Gastrocnemius medialis (tissue), 4 donors: ENCODE results near the gene LRRC61. TPM values are rescaled to one million over a fixed set of nuclear protein-coding genes. Genes with fewer than 3 reads are reported as not detected.

ENCODE experiments used
- ATAC-seq, 2 donors: fragments of 150-250 bp; one replicate each; pipeline ENCODE4 v1.9.1; 2016
- DNase-seq, 2 donors: peaks; one replicate each; pipeline ENCODE4 v3.0.0-alpha.2; 2019
- H3K27ac ChIP-seq, 4 donors: fragments of 200-600 bp; sonication (generic); 1 replicate in 1 of 4; 2 replicates in 3 of 4; pipeline ENCODE4 v1.5.1; 2016 to 2018; ENCODE audit warnings: mild to moderate bottlenecking in 2 of 4, moderate library complexity in 1 of 4
- H3K27me3 ChIP-seq, 3 donors: fragments of 200-600 bp; sonication (generic) in 2 of 3; 1 replicate in 1 of 3; 2 replicates in 2 of 3; pipeline versions ENCODE4 v1.5.1 to v1.6.0; 2016 to 2019; ENCODE audit warnings: mild to moderate bottlenecking in 1 of 3, moderate library complexity in 1 of 3
- H3K36me3 ChIP-seq, 2 donors: fragments of 200-600 bp; sonication (generic) in 1 of 2; one replicate each; pipeline ENCODE4 v1.5.1; 2017 to 2018
- H3K4me1 ChIP-seq, 2 donors: fragments of 200-600 bp; sonication (generic) in 1 of 2; one replicate each; pipeline ENCODE4 v1.5.1; 2016 to 2017; ENCODE audit warnings: mild to moderate bottlenecking in 2 of 2
- H3K4me3 ChIP-seq, 4 donors: fragments of 200-600 bp; sonication (generic) in 3 of 4; 1 replicate in 1 of 4; 2 replicates in 3 of 4; pipeline ENCODE4 v1.5.1; 2016 to 2019; ENCODE audit warnings: mild to moderate bottlenecking in 2 of 4
- H3K9me3 ChIP-seq, 3 donors: fragments of 200-600 bp; sonication (generic) in 2 of 3; 1 replicate in 1 of 3; 2 replicates in 2 of 3; pipeline ENCODE4 v1.5.1; 2016 to 2019
- CTCF ChIP-seq, 5 experiments: fragments of 450-650 bp in 3 of 5; fragments of 200-600 bp in 2 of 5; sonication (generic) in 2 of 5; IDR thresholded peaks in 4 of 5; conservative IDR thresholded peaks in 1 of 5; 1 replicate in 4 of 5; 2 replicates in 1 of 5; pipeline ENCODE4 v1.5.1; 2016 to 2019; ENCODE audit warnings: antibody characterized with exemption in 5 of 5, mild to moderate bottlenecking in 3 of 5, moderate library complexity in 3 of 5
- POLR2A ChIP-seq, 2 donors: fragments of 450-650 bp; IDR thresholded peaks; one replicate each; pipeline ENCODE4 v1.6.1; 2017; ENCODE audit warnings: antibody characterized with exemption in 2 of 2, mild to moderate bottlenecking in 2 of 2, moderate library complexity in 2 of 2
- in situ Hi-C, 4 donors: fragments of 200-750 bp; cut with MboI; loops; one replicate each; pipeline versions ENCODE4 v1.15.0 to v1.8.0; 2017; ENCODE audit warnings: low sequenced_read_pairs in 4 of 4
- intact Hi-C: fragments of 100-400 bp; cut with DNase I; formaldehyde crosslinking; loops from one replicate; pipeline ENCODE4 v1.15.1; 2023; ENCODE audit warnings: low total_unique reads
- total RNA-seq, 4 donors: library from RNA; depleted of rRNA; stranded (reverse); fragments of >200 nt; gene quantifications; one replicate each; pipeline versions ENCODE4 v1.1.0 to v1.2.3, GENCODE V29; 2016

LRRC61 gene
- total RNA-seq, 4 donors from 2014 or later: 0.62 to 6.8 (median 1.9) TPM

- Histone ChIP-seq H3K27me3 (no peaks in the 10 kb centered on the region), H3K4me3 (no peak overlapping the region), H3K9me3 (no peaks in the 10 kb centered on the region), H3K36me3 (no peaks in the 10 kb centered on the region), H3K27ac (peak overlapping the region; percentile 58 to 78 (median 72)), H3K4me1 (peaks cover 31 to 42% of the 10 kb centered on the region in 2 donors)
- no peak for TF ChIP-seq POLR2A (IDR thresholded peaks at IDR 0.05)
- no peak for TF ChIP-seq CTCF (IDR thresholded peaks at IDR 0.05 in 4 of 5, conservative IDR thresholded peaks at IDR 0.05 in 1 of 5)
- ATAC-seq (peak in 1 of 2 donors; percentile 57), DNase-seq (peak in 1 of 2 donors; percentile 62)
- intact Hi-C loops (loop anchor here (10.0 kb wide), 2 partner anchors 881 to 1479 kb away; partner anchors contain the start of genes EZH2 and SMARCD3), in situ Hi-C loops (no loop called here)
Observed at GRCh38 chr7:150363872-150364271, 40.7 kb downstream of the LRRC61 start.

GRCh38 chr7:150365194-150365593 is 42.0 kb downstream of the LRRC61 start:
- no peaks in the 10 kb centered on the region for H3K36me3 ChIP-seq
- TF ChIP-seq POLR2A (IDR thresholded peaks at IDR 0.05) (no peak), CTCF (IDR thresholded peaks at IDR 0.05 in 4 of 5, conservative IDR thresholded peaks at IDR 0.05 in 1 of 5) (no peak)
- H3K27ac ChIP-seq: peak overlapping the region in 3 of 4 donors; percentile 73 to 98 (median 78)
- no peaks in the 10 kb centered on the region for H3K9me3 ChIP-seq
- intact Hi-C loops: loop anchor here (10.0 kb wide), 2 partner anchors 880 to 1480 kb away; partner anchors contain the start of genes EZH2 and SMARCD3
- DNase-seq: no peak
- in situ Hi-C loops: no loop called here
- H3K4me3 ChIP-seq: no peak overlapping the region
- peaks cover 41 to 50% of the 10 kb centered on the region in 2 donors for H3K4me1 ChIP-seq
- H3K27me3 ChIP-seq: no peaks in the 10 kb centered on the region
- ATAC-seq: no peak

GRCh38 chr7:150365673-150366398 is 42.7 kb downstream of the LRRC61 start:
- in situ Hi-C loops: no loop called here
- intact Hi-C loops: loop anchor here (10.0 kb wide), 2 partner anchors 879 to 1481 kb away; partner anchors contain the start of genes EZH2 and SMARCD3

GRCh38 chr7:150367677-150368095 is 44.5 kb downstream of the LRRC61 start:
- Histone ChIP-seq H3K27ac (peak overlapping the region; percentile 98 to 100 (median 100)), H3K27me3 (no peaks in the 10 kb centered on the region), H3K36me3 (peaks cover 0 to 2% of the 10 kb centered on the region in 2 donors), H3K4me1 (peaks cover 30 to 42% of the 10 kb centered on the region in 2 donors), H3K9me3 (no peaks in the 10 kb centered on the region), H3K4me3 (peak overlapping the region; percentile 74 to 87 (median 84))
- intact Hi-C loops: loop anchor here (10.0 kb wide), 2 partner anchors 877 to 1483 kb away; partner anchors contain the start of genes EZH2 and SMARCD3
- in situ Hi-C loops: no loop called here
- ATAC-seq: peak in 1 of 2 donors; percentile 62
- TF ChIP-seq POLR2A (IDR thresholded peaks at IDR 0.05): no peak
- no peak for TF ChIP-seq CTCF (IDR thresholded peaks at IDR 0.05 in 4 of 5, conservative IDR thresholded peaks at IDR 0.05 in 1 of 5)
- DNase-seq: no peak

More at GRCh38 chr7:150365673-150366398, 42.7 kb downstream of the LRRC61 start:
- Histone ChIP-seq H3K27me3 (no peaks in the 10 kb centered on the region), H3K27ac (peak overlapping the region; percentile 25 to 98 (median 56)), H3K9me3 (no peaks in the 10 kb centered on the region), H3K4me1 (peaks cover 44 to 56% of the 10 kb centered on the region in 2 donors), H3K36me3 (no peaks in the 10 kb centered on the region), H3K4me3 (no peak overlapping the region)
- ATAC-seq: no peak
- no peak for TF ChIP-seq CTCF (IDR thresholded peaks at IDR 0.05 in 4 of 5, conservative IDR thresholded peaks at IDR 0.05 in 1 of 5)
- TF ChIP-seq POLR2A (IDR thresholded peaks at IDR 0.05): no peak
- DNase-seq: no peak
